Measurements from ENCODE around the gene PTPN14. TPM values are rescaled to one million over a fixed set of nuclear protein-coding genes. Genes with fewer than 3 reads are reported as not detected.
"Not testable (repeated sequence)": the region's sequence is repeated elsewhere in the genome, so short reads cannot be mapped to it uniquely, and the experiment has no call there.

Gene PTPN14
- polyA plus RNA-seq, 4 donors, result 29.6 to 42.9 (median 33.5) TPM

GRCh38 chr1:214413315-214413714, 138.1 kb downstream of the PTPN14 start:
- DNase-seq (ENCODE audit: low read depth in 4 of 4, low spot score in 2 of 4), result no peak

GRCh38 chr1:214404571-214405213, 146.7 kb downstream of the PTPN14 start:
- no peak for DNase-seq (ENCODE audit: low read depth in 4 of 4, low spot score in 2 of 4)

GRCh38 chr1:214404154-214404553, 147.2 kb downstream of the PTPN14 start:
- DNase-seq (ENCODE audit: low read depth in 4 of 4, low spot score in 2 of 4), result no peak

GRCh38 chr1:214403431-214403830, 148.0 kb downstream of the PTPN14 start:
- DNase-seq (ENCODE audit: low read depth in 4 of 4, low spot score in 2 of 4), result no peak

GRCh38 chr1:214402613-214403083, 148.8 kb downstream of the PTPN14 start:
- DNase-seq (ENCODE audit: low read depth in 4 of 4, low spot score in 2 of 4), result no peak

- no peak for DNase-seq (ENCODE audit: low read depth in 4 of 4, low spot score in 2 of 4)
Observed at GRCh38 chr1:214401666-214402065, 149.7 kb downstream of the PTPN14 start.

- no peak for DNase-seq (ENCODE audit: low read depth in 4 of 4, low spot score in 2 of 4)
Observed at GRCh38 chr1:214400131-214400530, 151.3 kb downstream of the PTPN14 start.

GRCh38 chr1:214398490-214398889, 152.9 kb downstream of the PTPN14 start:
- no peak for DNase-seq (ENCODE audit: low read depth in 4 of 4, low spot score in 2 of 4)

- DNase-seq (ENCODE audit: low read depth in 4 of 4, low spot score in 2 of 4), result no peak
Observed at GRCh38 chr1:214397497-214397896, 153.9 kb downstream of the PTPN14 start.

- no peak for DNase-seq (ENCODE audit: low read depth in 4 of 4, low spot score in 2 of 4)
Observed at GRCh38 chr1:214396330-214396729, 155.1 kb downstream of the PTPN14 start.

- DNase-seq (ENCODE audit: low read depth in 4 of 4, low spot score in 2 of 4), result not testable (repeated sequence)
Observed at GRCh38 chr1:214394569-214394968, 156.8 kb downstream of the PTPN14 start.

- no peak for DNase-seq (ENCODE audit: low read depth in 4 of 4, low spot score in 2 of 4)
Observed at GRCh38 chr1:214393086-214393485, 158.3 kb downstream of the PTPN14 start.

- DNase-seq (ENCODE audit: low read depth in 4 of 4, low spot score in 2 of 4), result no peak
Observed at GRCh38 chr1:214391873-214392645, 159.3 kb downstream of the PTPN14 start.

- no peak for DNase-seq (ENCODE audit: low read depth in 4 of 4, low spot score in 2 of 4)
Observed at GRCh38 chr1:214389734-214390133, 161.7 kb downstream of the PTPN14 start.

GRCh38 chr1:214386747-214387146, 164.7 kb downstream of the PTPN14 start:
- DNase-seq (ENCODE audit: low read depth in 4 of 4, low spot score in 2 of 4), result no peak

GRCh38 chr1:214386333-214386732, 165.1 kb downstream of the PTPN14 start:
- no peak for DNase-seq (ENCODE audit: low read depth in 4 of 4, low spot score in 2 of 4)

- no peak for DNase-seq (ENCODE audit: low read depth in 4 of 4, low spot score in 2 of 4)
Observed at GRCh38 chr1:214385428-214385827, 166.0 kb downstream of the PTPN14 start.

GRCh38 chr1:214384373-214385079, 166.9 kb downstream of the PTPN14 start:
- no peak for DNase-seq (ENCODE audit: low read depth in 4 of 4, low spot score in 2 of 4)

GRCh38 chr1:214383381-214384372, 167.7 kb downstream of the PTPN14 start:
- no peak for DNase-seq (ENCODE audit: low read depth in 4 of 4, low spot score in 2 of 4)

GRCh38 chr1:214380986-214381695, 170.3 kb downstream of the PTPN14 start:
- no peak for DNase-seq (ENCODE audit: low read depth in 4 of 4, low spot score in 2 of 4)
